ENCODE data around the gene LHFPL3. TPM values are rescaled to one million over a fixed set of nuclear protein-coding genes. Genes with fewer than 3 reads are reported as not detected.

Gene LHFPL3
- total RNA-seq, 2 experiments from 2014 or later = not detected

Small RNA genes within 50 kb of the gene (small RNA-seq; reads per million reads assigned to genes)
- gene RN7SL8P = not detected

Other genes with a start within 250 kb of the LHFPL3 start
- 25.2 and 54.8 TPM in 2 replicates for gene ORC5, start 120.6 kb upstream of the LHFPL3 start, total RNA-seq (2014; rRNA removed; shearing (Covaris generic))
- 29.5 and 33.1 TPM in 2 replicates for gene ORC5, start 120.6 kb upstream of the LHFPL3 start, total RNA-seq (2022)

Data from OCI-LY7 (cell line).